GM23338 (cell line): ENCODE data around the gene TTC17.

Source experiments
- CREB1 ChIP-seq: fragments of 250-450 bp; sonication (Bioruptor Pico); IDR thresholded peaks from 2 replicates; pipeline ENCODE4 v1.5.0; 2020; ENCODE audit warnings: low read depth, mild to moderate bottlenecking, moderate library complexity
- CTCF ChIP-seq, 2 experiments: fragments of 200-600 bp in 1 of 2; sonication (generic) in 1 of 2; conservative IDR thresholded peaks; 2 replicates each; pipeline versions ENCODE4 v1.5.1 to v1.6.1; 2016 to 2017; ENCODE audit warnings: antibody characterized with exemption in 2 of 2, low read depth in 2 of 2, mild to moderate bottlenecking in 2 of 2, moderate library complexity in 1 of 2
- EZH2 ChIP-seq: fragments of 200-600 bp; sonication (generic); IDR thresholded peaks from one replicate; pipeline ENCODE4 v1.8.0; 2017; ENCODE audit warnings: antibody characterized with exemption, mild to moderate bottlenecking, low read depth; ENCODE audit not compliant: unreplicated experiment
- EZH2phosphoT487 ChIP-seq: fragments of 200-600 bp; sonication (generic); IDR thresholded peaks from one replicate; pipeline ENCODE4 v1.8.1; 2018; ENCODE audit warnings: antibody characterized with exemption; ENCODE audit not compliant: unreplicated experiment
- POLR2AphosphoS5 ChIP-seq: IDR thresholded peaks from 2 replicates; pipeline ENCODE4 v1.6.1; 2016; ENCODE audit warnings: antibody characterized with exemption, low read depth

- no peak for TF ChIP-seq CTCF (conservative IDR thresholded peaks at IDR 0.05; ENCODE audit: low read depth in 2 of 2)
- no peak for TF ChIP-seq POLR2AphosphoS5
- no peak for TF ChIP-seq EZH2
- no peak for TF ChIP-seq EZH2phosphoT487
- TF ChIP-seq CREB1 (CRISPR knock-in tag): no peak
Measured at GRCh38 chr11:43381802-43382201, 23.1 kb downstream of the TTC17 start.
